Erythroblast (primary cell): ENCODE measurements around the gene RAB6B.

ENCODE experiments used
- DNase-seq, 2 experiments: peaks; one replicate each; lab custom pipeline; 2025; lab: John Stamatoyannopoulos, UW
- GATA1 ChIP-seq: IDR thresholded peaks from 2 replicates; pipeline ENCODE4 v1.6.1; 2011; ENCODE audit warnings: low read depth, mild to moderate bottlenecking, control low read depth, low read length, moderate library complexity
- POLR2A ChIP-seq: IDR thresholded peaks from 2 replicates; pipeline ENCODE4 v1.6.1; 2011; ENCODE audit warnings: mild to moderate bottlenecking, low read length

RAB6B gene

DNA sequence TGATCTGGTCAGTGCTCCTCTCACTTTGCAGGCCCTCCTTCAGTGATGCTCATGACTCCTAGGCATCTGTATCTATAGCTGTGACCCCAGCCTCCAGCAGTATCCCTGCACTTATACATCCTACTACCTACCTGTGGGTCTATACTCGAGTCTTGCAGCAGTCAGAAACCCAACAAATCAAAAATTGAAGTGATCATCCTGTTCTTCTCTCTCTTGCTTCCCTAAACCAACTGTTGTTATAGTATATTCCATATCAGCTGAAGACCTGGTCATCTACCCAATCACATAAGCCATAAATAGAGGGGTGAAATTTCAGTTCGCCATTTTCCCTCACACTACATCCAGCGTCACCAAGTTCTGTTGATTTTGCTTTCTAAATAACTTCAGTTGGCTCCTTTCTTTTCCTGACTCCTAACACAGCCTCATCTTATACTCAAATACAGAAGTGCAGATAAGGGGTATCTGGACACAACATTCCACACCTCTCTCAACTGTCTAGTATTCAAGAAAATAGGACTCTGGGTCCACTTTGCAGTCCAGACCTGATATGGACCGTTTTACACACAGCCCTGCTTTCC is 116.0 kb downstream of the RAB6B start:
- DNase-seq: no peak
- TF ChIP-seq POLR2A (no peak), GATA1 (no peak)

DNA sequence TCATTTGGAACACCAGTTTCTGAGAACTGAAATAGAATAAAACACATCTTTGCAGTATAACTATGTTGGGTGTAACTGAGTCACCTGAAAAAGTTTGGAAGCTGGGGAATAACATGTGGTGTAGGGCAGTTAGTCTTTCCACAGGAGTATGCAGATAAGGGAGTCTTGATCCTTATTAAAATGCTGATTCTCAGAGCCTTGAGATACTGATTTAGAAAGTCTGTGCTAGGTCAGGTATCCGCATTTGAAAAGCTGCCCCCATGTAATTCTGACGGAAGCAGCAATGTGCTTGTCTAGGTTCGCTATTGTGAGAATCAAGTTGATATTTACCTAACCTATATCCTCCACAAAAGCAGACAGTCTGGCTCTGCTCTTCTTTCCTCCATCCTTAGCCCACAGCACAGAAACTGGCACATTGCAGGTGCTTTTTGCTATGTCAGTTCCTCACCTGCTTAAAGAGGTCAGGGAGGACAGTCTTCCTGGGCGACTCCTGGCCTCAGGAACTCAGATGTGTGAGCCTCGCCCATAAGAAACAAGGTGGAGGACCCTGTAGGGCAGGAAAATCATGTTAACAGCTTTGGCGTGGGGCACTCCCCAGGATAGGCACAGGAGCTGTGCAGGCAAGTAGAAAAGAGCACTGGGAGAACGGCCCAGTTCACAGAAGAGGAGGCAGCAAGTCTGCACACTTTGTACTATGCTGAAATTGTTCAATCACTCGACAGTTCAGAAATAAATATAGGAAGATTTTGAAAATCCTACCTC is 117.7 kb downstream of the RAB6B start:
- TF ChIP-seq GATA1 (no peak), POLR2A (no peak)
- no peak for DNase-seq

DNA sequence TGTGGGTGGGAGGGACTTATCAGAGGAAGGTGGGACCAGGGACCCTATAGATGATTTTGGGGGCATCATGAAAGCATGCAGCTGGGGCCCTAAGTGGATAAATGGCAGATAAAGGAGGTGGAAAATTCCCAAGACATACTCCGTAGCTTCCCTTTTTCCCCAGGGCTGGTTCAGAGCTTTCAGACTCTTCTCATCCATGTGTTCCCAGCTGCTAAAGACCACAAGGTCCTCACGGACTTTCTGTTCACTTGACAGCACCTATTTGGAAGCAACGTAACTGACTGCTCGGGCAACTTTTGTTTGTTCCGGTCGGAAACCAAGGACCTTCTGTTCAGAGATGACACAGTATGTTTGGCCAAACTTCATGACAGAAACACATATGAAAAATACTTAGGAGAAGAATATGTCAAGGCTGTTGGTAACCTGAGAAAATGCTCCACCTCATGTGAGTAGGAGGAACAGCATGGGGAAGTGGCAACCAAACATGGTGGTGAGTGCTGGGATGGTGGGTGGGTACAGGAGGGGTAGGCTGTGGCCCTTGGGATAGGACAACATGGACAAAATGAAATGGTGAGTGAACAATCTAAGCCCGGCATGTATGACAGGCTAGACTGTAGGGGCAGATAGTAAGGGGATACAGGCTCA is 118.8 kb downstream of the RAB6B start:
- TF ChIP-seq GATA1 (no peak), POLR2A (no peak)
- DNase-seq: no peak

DNA sequence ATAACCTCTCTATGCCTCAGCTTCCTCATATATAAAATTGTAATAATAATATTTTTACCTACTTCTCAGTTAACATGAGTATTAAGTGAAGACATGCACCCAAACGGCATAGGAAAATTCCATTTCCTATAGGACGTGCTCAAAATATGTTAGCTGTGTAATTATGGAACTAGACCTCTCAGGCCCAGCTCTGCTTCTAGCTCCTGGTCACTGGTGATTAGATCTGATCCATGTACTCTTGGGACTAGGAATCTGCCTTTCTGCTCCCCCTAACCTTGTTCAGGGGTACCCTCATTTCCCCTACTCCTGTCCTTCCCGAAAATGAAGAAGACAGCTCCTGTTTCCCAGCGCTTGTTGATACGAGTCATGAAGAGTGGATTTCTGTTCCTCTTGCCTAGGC is 119.8 kb downstream of the RAB6B start:
- TF ChIP-seq GATA1: no peak
- TF ChIP-seq POLR2A: no peak
- no peak for DNase-seq

DNA sequence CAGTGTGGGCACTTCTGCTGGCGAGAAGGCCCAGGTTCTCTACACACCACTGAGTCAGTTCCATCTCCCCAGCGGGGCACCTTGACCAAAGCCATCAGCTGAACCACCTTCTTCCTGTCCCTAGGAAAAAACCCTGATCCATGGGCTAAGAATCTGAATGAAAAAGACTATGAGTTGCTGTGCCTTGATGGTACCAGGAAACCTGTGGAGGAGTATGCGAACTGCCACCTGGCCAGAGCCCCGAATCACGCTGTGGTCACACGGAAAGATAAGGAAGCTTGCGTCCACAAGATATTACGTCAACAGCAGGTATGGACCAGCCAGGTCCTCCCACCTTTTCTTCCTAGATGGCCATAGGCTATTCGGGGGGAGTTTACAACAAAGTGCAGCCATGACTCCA is 120.4 kb downstream of the RAB6B start:
- no peak for TF ChIP-seq POLR2A
- TF ChIP-seq GATA1: no peak
- no peak for DNase-seq
